H9 (cell line): Measurements from ENCODE around the gene SNAPC2. TPM values are rescaled to one million over a fixed set of nuclear protein-coding genes. Genes with fewer than 3 reads are reported as not detected.
A peak's percentile ranks its signal among the peaks of the same experiment; 100 is the strongest.

Experiments used
- DNase-seq: peaks from one replicate; pipeline ENCODE4 v3.0.0-alpha.2; 2017
- H2AFZ ChIP-seq: one replicate; pipeline ENCODE4 v1.6.1; 2013; ENCODE audit warnings: mild to moderate bottlenecking, low read length, control low read depth, moderate library complexity
- H2AK5ac ChIP-seq: 2 replicates; pipeline ENCODE4 v1.6.1; 2013; ENCODE audit warnings: low read length, control low read depth, mixed read lengths; ENCODE audit not compliant: insufficient read length
- H2BK120ac ChIP-seq: one replicate; pipeline ENCODE4 v1.6.1; 2013; ENCODE audit warnings: low read depth, mild to moderate bottlenecking, low read length, control low read depth, inconsistent platforms; ENCODE audit not compliant: poor library complexity, severe bottlenecking
- H2BK12ac ChIP-seq: 2 replicates; pipeline ENCODE4 v1.6.1; 2013; ENCODE audit warnings: low read length, control low read depth, mixed read lengths, low read depth; ENCODE audit not compliant: insufficient read length
- H2BK15ac ChIP-seq: 2 replicates; pipeline ENCODE4 v1.6.1; 2013; ENCODE audit warnings: low read depth, low read length, control low read depth
- H2BK20ac ChIP-seq: one replicate; pipeline ENCODE4 v1.6.1; 2013; ENCODE audit warnings: low read depth, mild to moderate bottlenecking, low read length, control low read depth, inconsistent platforms; ENCODE audit not compliant: poor library complexity, severe bottlenecking
- H2BK5ac ChIP-seq: 2 replicates; pipeline ENCODE4 v1.6.1; 2013; ENCODE audit warnings: low read length, control low read depth, mixed read lengths; ENCODE audit not compliant: insufficient read length
- H3K14ac ChIP-seq: 2 replicates; pipeline ENCODE4 v1.6.1; 2013; ENCODE audit warnings: low read length, control low read depth; ENCODE audit not compliant: insufficient read depth
- H3K18ac ChIP-seq: 2 replicates; pipeline ENCODE4 v1.6.1; 2013; ENCODE audit warnings: low read depth, mild to moderate bottlenecking, mixed read lengths, low read length, control low read depth; ENCODE audit not compliant: insufficient read length
- H3K23ac ChIP-seq: 2 replicates; pipeline ENCODE4 v1.6.1; 2013; ENCODE audit warnings: low read length, control low read depth, mixed read lengths, low read depth; ENCODE audit not compliant: insufficient read length
- H3K23me2 ChIP-seq: 2 replicates; pipeline ENCODE4 v1.6.1; 2013; ENCODE audit warnings: low read depth, mild to moderate bottlenecking, mixed read lengths, low read length, control low read depth; ENCODE audit not compliant: insufficient read length, poor library complexity, severe bottlenecking
- H3K27ac ChIP-seq: 2 replicates; pipeline ENCODE4 v1.5.1; 2013; ENCODE audit warnings: low read length, control low read depth, mixed read lengths, low read depth; ENCODE audit not compliant: insufficient read length
- H3K27me3 ChIP-seq: 2 replicates; pipeline ENCODE4 v1.6.1; 2013; ENCODE audit warnings: low read length, control low read depth, inconsistent platforms; ENCODE audit not compliant: insufficient read depth
- H3K4ac ChIP-seq: 2 replicates; pipeline ENCODE4 v1.6.1; 2013; ENCODE audit warnings: low read depth, mild to moderate bottlenecking, control low read depth, inconsistent platforms, low read length, moderate library complexity
- H3K4me1 ChIP-seq: 2 replicates; pipeline ENCODE4 v1.6.1; 2013; ENCODE audit warnings: low read length, control low read depth, inconsistent platforms; ENCODE audit not compliant: insufficient read depth
- H3K4me2 ChIP-seq: 2 replicates; pipeline ENCODE4 v1.6.1; 2013; ENCODE audit warnings: low read length, control low read depth, mixed read lengths; ENCODE audit not compliant: insufficient read length, insufficient read depth
- H3K56ac ChIP-seq: 2 replicates; pipeline ENCODE4 v1.6.1; 2013; ENCODE audit warnings: low read depth, mild to moderate bottlenecking, mixed read lengths, low read length, control low read depth; ENCODE audit not compliant: insufficient read length
- H3K79me1 ChIP-seq: 2 replicates; pipeline ENCODE4 v1.6.1; 2013; ENCODE audit warnings: low read depth, mild to moderate bottlenecking, moderate library complexity, low read length, control low read depth, inconsistent platforms; ENCODE audit not compliant: insufficient read depth, poor library complexity, severe bottlenecking
- H3K79me2 ChIP-seq: 2 replicates; pipeline ENCODE4 v1.6.1; 2013; ENCODE audit warnings: low read length, control low read depth, inconsistent platforms; ENCODE audit not compliant: insufficient read depth
- H3K9ac ChIP-seq: 2 replicates; pipeline ENCODE4 v1.6.1; 2013; ENCODE audit warnings: low read length, control low read depth, mixed read lengths; ENCODE audit not compliant: insufficient read length; ENCODE audit errors: extremely low read depth
- H3K9me3 ChIP-seq: one replicate; pipeline ENCODE4 v1.6.1; 2013; ENCODE audit warnings: low read depth, low read length, inconsistent platforms; ENCODE audit not compliant: control insufficient read depth
- H3T11ph ChIP-seq: one replicate; pipeline ENCODE4 v1.6.1; 2013; ENCODE audit warnings: mild to moderate bottlenecking, low read length, control low read depth, inconsistent platforms
- H4K20me1 ChIP-seq: one replicate; pipeline ENCODE4 v1.6.1; 2013; ENCODE audit not compliant: control insufficient read depth, insufficient read length, insufficient read depth
- H4K5ac ChIP-seq: 2 replicates; pipeline ENCODE4 v1.6.1; 2013; ENCODE audit warnings: low read depth, mild to moderate bottlenecking, mixed read lengths, low read length, control low read depth; ENCODE audit not compliant: insufficient read length
- H4K8ac ChIP-seq: replicated peaks from 2 replicates; pipeline ENCODE4 v1.6.1; 2013; ENCODE audit warnings: low read length, control low read depth, mixed read lengths, low read depth; ENCODE audit not compliant: insufficient read length
- H4K91ac ChIP-seq: 2 replicates; pipeline ENCODE4 v1.6.1; 2013; ENCODE audit warnings: low read depth, mild to moderate bottlenecking, moderate library complexity, mixed read lengths, low read length, control low read depth; ENCODE audit not compliant: insufficient read length
- H3K27ac Mint-ChIP-seq, 3 experiments: 2 replicates in 2 of 3; 3 replicates in 1 of 3; pipeline ENCODE4 v1.8.0; 2020 to 2021; ENCODE audit warnings: mixed read lengths in 3 of 3, mild to moderate bottlenecking in 1 of 3, moderate library complexity in 1 of 3
- H3K27me3 Mint-ChIP-seq: 2 replicates; pipeline ENCODE4 v1.8.0; 2021; ENCODE audit warnings: low read depth, mild to moderate bottlenecking, moderate library complexity, mixed read lengths
- H3K36me3 Mint-ChIP-seq, 3 experiments: 2 replicates in 2 of 3; 3 replicates in 1 of 3; pipeline ENCODE4 v1.8.0; 2020 to 2021; ENCODE audit warnings: low read depth in 3 of 3, mixed read lengths in 3 of 3; ENCODE audit not compliant: insufficient read depth in 1 of 3
- H3K4me1 Mint-ChIP-seq, 2 experiments: 2 replicates each; pipeline ENCODE4 v1.8.0; 2020; ENCODE audit warnings: mixed read lengths in 2 of 2
- H3K4me3 Mint-ChIP-seq, 2 experiments: 2 replicates in 1 of 2; 3 replicates in 1 of 2; pipeline ENCODE4 v1.8.0; 2020 to 2021; ENCODE audit warnings: mild to moderate bottlenecking in 2 of 2, mixed read lengths in 2 of 2, moderate library complexity in 1 of 2
- H3K9me3 Mint-ChIP-seq, 2 experiments: 2 replicates in 1 of 2; 3 replicates in 1 of 2; pipeline ENCODE4 v1.8.0; 2020; ENCODE audit warnings: mild to moderate bottlenecking in 2 of 2, mixed read lengths in 2 of 2, moderate library complexity in 1 of 2
- WGBS: extraction: QIAGEN DNeasy Blood & Tissue Kit; methylation state at CpG from one replicate; pipeline ENCODE4 v1.1.7; 2013; ENCODE audit warnings: missing lambda C conversion rate, low lambda C conversion rate, mixed read lengths; ENCODE audit not compliant: insufficient read length; ENCODE audit errors: extremely low coverage; 5-methylcytosine and 5-hydroxymethylcytosine counted together
- total RNA-seq: library from RNA; stranded (reverse); gene quantifications from 2 replicates; pipeline ENCODE4 v1.2.1, GENCODE V29; 2021
- TF ChIP-seq, protein P1 (sequence below): fragments of 200-600 bp; sonication (generic); conservative IDR thresholded peaks from 3 replicates; pipeline ENCODE4 v1.8.0; 2021; ENCODE audit warnings: antibody characterized with exemption, mild to moderate bottlenecking

The SNAPC2 gene
- total RNA-seq, 1 experiment from 2014 or later, result 17.8 TPM

DNA sequence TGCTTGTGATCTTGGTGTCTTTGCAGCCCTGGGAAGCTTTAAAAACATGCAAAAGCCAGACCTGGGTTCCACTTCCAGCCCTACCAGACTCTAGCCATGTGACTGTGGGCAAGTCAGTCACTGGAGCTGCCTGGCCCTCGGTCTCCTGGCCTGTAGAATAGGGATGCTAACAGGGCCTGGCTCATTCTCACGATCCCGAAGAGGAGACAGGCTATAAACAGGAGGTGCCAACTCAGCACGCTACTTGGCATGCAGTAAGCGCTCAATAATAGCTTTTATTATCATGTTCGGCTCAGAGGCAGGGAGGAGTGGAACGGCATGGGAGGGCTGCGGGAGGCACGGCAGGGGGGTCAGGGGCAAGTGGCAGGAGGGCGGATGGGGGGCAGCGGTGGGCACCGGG lies 4.1 kb downstream of the SNAPC2 start:
- Histone ChIP-seq H3K27me3 (no peaks in the 10 kb centered on the region), H3K9ac (no peak overlapping the region), H3K23me2 (peaks cover 4% of the 10 kb centered on the region), H3K4me1 (0 out of 2 replicates have a peak, but pooled peaks cover 4% of the 10 kb centered on the region), H3K9me3 (no peaks in the 10 kb centered on the region), H4K20me1 (no peaks in the 10 kb centered on the region), H2AK5ac (no peak overlapping the region), H3K79me1 (no peaks in the 10 kb centered on the region), H2BK5ac (no peak overlapping the region), H3K14ac (no peak overlapping the region), H2BK15ac (no peak overlapping the region), H3K4me2 (no peak overlapping the region), H2BK120ac (no peak overlapping the region), H3K23ac (no peak overlapping the region), H3K4ac (no peak overlapping the region), H3K56ac (no peak overlapping the region), H2BK12ac (no peak overlapping the region), H4K8ac (no peak overlapping the region), H3K79me2 (no peaks in the 10 kb centered on the region), H2AFZ (no peak overlapping the region), H3K27ac (no peak overlapping the region), H2BK20ac (no peak overlapping the region), H4K5ac (no peak overlapping the region), H3T11ph (no peak overlapping the region), H3K18ac (no peak overlapping the region), H4K91ac (no peak overlapping the region)
- no peak overlapping the region for H3K27ac Mint-ChIP-seq
- peaks cover 8% of the 10 kb centered on the region for H3K27me3 Mint-ChIP-seq
- peaks cover 15 to 22% of the 10 kb centered on the region in 2 experiments for H3K4me1 Mint-ChIP-seq
- DNase-seq, result no peak
- TF ChIP-seq, protein P1, sequence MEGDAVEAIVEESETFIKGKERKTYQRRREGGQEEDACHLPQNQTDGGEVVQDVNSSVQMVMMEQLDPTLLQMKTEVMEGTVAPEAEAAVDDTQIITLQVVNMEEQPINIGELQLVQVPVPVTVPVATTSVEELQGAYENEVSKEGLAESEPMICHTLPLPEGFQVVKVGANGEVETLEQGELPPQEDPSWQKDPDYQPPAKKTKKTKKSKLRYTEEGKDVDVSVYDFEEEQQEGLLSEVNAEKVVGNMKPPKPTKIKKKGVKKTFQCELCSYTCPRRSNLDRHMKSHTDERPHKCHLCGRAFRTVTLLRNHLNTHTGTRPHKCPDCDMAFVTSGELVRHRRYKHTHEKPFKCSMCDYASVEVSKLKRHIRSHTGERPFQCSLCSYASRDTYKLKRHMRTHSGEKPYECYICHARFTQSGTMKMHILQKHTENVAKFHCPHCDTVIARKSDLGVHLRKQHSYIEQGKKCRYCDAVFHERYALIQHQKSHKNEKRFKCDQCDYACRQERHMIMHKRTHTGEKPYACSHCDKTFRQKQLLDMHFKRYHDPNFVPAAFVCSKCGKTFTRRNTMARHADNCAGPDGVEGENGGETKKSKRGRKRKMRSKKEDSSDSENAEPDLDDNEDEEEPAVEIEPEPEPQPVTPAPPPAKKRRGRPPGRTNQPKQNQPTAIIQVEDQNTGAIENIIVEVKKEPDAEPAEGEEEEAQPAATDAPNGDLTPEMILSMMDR, result no peak
- peaks cover 5 to 27% (median 12%) of the 10 kb centered on the region in 3 experiments; a peak in 5 of 7 replicates for H3K36me3 Mint-ChIP-seq
- peak overlapping the region in 1 of 2 experiments; percentile 68; a peak in 3 of 5 replicates for H3K4me3 Mint-ChIP-seq
- no CpG with 5 or more reads among the region's 12 CpGs for WGBS
- no peaks in the 10 kb centered on the region; a peak in 1 of 5 replicates for H3K9me3 Mint-ChIP-seq
